ENCODE results near the gene SLC7A9.

DNA sequence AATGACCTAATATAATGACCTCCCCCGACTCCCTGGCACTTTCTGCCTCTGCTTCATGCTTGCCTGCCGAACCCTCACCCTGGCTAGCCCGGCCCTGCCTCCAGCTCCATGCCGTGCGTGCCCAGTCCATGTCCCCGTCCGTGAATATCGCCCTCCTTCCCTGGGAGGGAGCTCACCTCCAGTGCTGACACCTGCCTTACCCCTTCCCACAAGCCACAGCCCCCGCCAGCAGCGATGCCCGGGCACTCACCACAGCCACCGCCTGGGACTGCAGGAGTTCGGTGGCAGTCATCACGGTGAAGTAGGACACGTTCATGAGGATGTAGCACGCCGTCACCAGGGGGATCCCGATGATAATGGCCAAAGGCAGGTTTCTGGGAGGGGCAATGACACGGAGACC lies 10.0 kb downstream of the SLC7A9 start:
- TF ChIP-seq POLR2A (IDR thresholded peaks at IDR 0.05; ENCODE audit: low read length) (no peak), GATA1 (IDR thresholded peaks at IDR 0.05; ENCODE audit: low read depth, low read length) (no peak)
